SK-N-MC (cell line): Measurements from ENCODE around the gene LRRC32.

Source experiments
- DNase-seq: peaks from one replicate; pipeline ENCODE4 v3.0.0-alpha.2; 2011; ENCODE audit warnings: low read depth, low spot score
- H3K27ac ChIP-seq: fragments of 200-600 bp; sonication (generic); 2 replicates; pipeline ENCODE4 v1.5.1; 2016; ENCODE audit warnings: mixed run types
- H3K36me3 ChIP-seq: fragments of 200-600 bp; sonication (generic); 2 replicates; pipeline ENCODE4 v1.6.1; 2017; ENCODE audit warnings: antibody characterized with exemption, low read length, mixed read lengths; ENCODE audit not compliant: insufficient read depth
- H3K4me3 ChIP-seq: fragments of 200-600 bp; sonication (generic); 2 replicates; pipeline ENCODE4 v1.5.1; 2016
- H3K9ac ChIP-seq: fragments of 200-600 bp; sonication (generic); 2 replicates; pipeline ENCODE4 v1.8.0; 2017; ENCODE audit warnings: mixed run types, mixed read lengths; ENCODE audit not compliant: insufficient read length
- H3K9me3 ChIP-seq: fragments of 200-600 bp; sonication (generic); 2 replicates; pipeline ENCODE4 v1.6.1; 2017; ENCODE audit warnings: low read depth, mild to moderate bottlenecking, antibody characterized with exemption, low read length, moderate library complexity, mixed read lengths
- EZH2 ChIP-seq: fragments of 200-600 bp; sonication (generic); IDR thresholded peaks from one replicate; pipeline ENCODE4 v1.6.1; 2017; ENCODE audit warnings: antibody characterized with exemption
- FOXP2 ChIP-seq: optimal IDR thresholded peaks from 2 replicates; pipeline ENCODE3; 2011; ENCODE audit warnings: mild to moderate bottlenecking, moderate library complexity; ENCODE audit not compliant: insufficient read depth; ENCODE audit errors: extremely low read length, control extremely low read depth
- POLR2AphosphoS5 ChIP-seq: IDR thresholded peaks from 2 replicates; pipeline ENCODE4 v1.6.1; 2012; ENCODE audit warnings: mild to moderate bottlenecking, low read depth, low read length, borderline replicate concordance

The LRRC32 gene, protein sequence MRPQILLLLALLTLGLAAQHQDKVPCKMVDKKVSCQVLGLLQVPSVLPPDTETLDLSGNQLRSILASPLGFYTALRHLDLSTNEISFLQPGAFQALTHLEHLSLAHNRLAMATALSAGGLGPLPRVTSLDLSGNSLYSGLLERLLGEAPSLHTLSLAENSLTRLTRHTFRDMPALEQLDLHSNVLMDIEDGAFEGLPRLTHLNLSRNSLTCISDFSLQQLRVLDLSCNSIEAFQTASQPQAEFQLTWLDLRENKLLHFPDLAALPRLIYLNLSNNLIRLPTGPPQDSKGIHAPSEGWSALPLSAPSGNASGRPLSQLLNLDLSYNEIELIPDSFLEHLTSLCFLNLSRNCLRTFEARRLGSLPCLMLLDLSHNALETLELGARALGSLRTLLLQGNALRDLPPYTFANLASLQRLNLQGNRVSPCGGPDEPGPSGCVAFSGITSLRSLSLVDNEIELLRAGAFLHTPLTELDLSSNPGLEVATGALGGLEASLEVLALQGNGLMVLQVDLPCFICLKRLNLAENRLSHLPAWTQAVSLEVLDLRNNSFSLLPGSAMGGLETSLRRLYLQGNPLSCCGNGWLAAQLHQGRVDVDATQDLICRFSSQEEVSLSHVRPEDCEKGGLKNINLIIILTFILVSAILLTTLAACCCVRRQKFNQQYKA

GRCh38 chr11:76670485-76671236, at the start of gene LRRC32:
TSS of gene LRRC32 (minus strand) at chr11:76670747. CDS start at chr11:76665954, 4,793 bp downstream.
- TF ChIP-seq EZH2, result no peak
- no peak for TF ChIP-seq FOXP2
- no peak for TF ChIP-seq POLR2AphosphoS5
- H3K9ac ChIP-seq, result no peak within 1 kb of the TSS
- H3K36me3 ChIP-seq, result no peaks in the 10 kb centered on the region
- no peaks in the 10 kb centered on the region for H3K9me3 ChIP-seq
- peak within 1 kb of the TSS; percentile 62 for H3K4me3 ChIP-seq
- H3K27ac ChIP-seq, result no peak within 1 kb of the TSS
- DNase-seq, result no peak

DNA sequence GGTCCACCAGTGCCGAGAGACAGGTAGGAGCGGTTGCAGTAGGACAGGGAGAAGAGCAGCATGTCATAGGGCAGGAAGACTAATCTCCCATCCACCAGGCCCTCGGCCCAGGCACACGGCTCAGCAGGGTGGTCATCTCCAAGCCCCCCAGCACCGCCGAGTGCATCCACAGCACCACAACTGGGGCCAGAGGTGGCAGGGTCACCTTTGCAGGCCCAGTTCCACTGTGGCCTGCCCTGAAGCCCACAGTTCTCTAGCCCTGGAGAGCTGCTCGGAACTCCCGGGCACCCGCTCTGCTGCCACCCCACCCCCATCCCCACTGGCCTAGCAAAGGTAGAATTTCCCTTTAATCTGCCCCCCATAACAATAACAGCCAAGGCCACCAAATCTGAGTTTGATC, 49.1 kb upstream of the LRRC32 start:
- TF ChIP-seq POLR2AphosphoS5, result no peak
- no peak for TF ChIP-seq FOXP2
- TF ChIP-seq EZH2, result no peak
- no peak for DNase-seq
- no peaks in the 10 kb centered on the region for H3K36me3 ChIP-seq

DNA sequence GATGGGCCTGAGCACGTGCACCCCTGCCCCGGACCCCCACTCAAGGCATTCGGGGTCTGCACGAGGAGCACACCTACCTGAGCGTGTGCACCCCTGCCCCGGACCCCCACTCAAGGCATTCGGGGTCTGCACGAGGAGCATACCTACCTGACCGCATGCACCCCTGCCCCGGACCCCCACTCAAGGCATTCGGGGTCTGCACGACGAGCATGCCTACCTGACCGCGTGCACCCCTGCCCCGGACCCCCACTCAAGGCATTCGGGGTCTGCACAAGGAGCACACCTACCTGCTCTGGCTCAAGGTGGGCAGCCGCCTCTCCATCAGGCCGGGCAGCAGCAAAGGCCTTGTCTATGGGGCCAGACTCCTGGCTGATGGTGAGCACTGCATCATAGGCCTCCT, 48.7 kb upstream of the LRRC32 start:
- H3K27ac ChIP-seq, result no peak overlapping the region
- no peak for DNase-seq
- H3K4me3 ChIP-seq, result no peak overlapping the region
- no peak overlapping the region for H3K9ac ChIP-seq
- no peak for TF ChIP-seq POLR2AphosphoS5
- no peak for TF ChIP-seq FOXP2
- TF ChIP-seq EZH2, result no peak
- H3K36me3 ChIP-seq, result no peaks in the 10 kb centered on the region
- H3K9me3 ChIP-seq, result no peaks in the 10 kb centered on the region

More for the DNA sequence above, 49.1 kb upstream of the LRRC32 start:
- Histone ChIP-seq H3K4me3 (no peak overlapping the region), H3K9ac (no peak overlapping the region), H3K9me3 (no peaks in the 10 kb centered on the region), H3K27ac (no peak overlapping the region)

DNA sequence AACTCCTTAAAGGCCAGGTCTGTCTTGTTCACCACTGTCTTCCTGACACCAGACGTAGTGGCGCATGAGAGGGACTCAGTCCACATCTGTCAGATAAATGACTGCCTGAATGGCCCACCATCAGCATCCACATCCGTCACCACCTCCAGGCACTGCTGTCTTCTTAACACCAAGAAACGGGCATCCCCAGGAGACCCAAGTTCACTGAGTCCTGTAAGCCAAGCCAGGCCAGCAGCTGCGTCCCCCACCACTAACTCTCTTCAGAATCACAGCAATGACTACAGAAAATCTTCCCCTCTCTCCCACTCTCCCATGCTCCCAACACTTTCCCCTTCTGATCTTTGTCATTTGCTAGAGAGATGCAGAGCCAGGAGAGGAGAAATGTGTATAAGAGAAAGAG, 47.3 kb upstream of the LRRC32 start:
- no peaks in the 10 kb centered on the region for H3K9me3 ChIP-seq
- H3K36me3 ChIP-seq, result no peaks in the 10 kb centered on the region
- TF ChIP-seq FOXP2 (no peak), EZH2 (no peak), POLR2AphosphoS5 (no peak)
- DNase-seq, result no peak
- no peak overlapping the region for H3K4me3 ChIP-seq
- H3K27ac ChIP-seq, result no peak overlapping the region
- no peak overlapping the region for H3K9ac ChIP-seq

GRCh38 chr11:76717369-76717768, 46.8 kb upstream of the LRRC32 start:
- DNase-seq, result no peak
- Histone ChIP-seq H3K9me3 (no peaks in the 10 kb centered on the region), H3K36me3 (no peaks in the 10 kb centered on the region), H3K4me3 (no peak overlapping the region), H3K9ac (no peak overlapping the region), H3K27ac (no peak overlapping the region)
- TF ChIP-seq FOXP2 (no peak), EZH2 (no peak), POLR2AphosphoS5 (no peak)

- H3K4me3 ChIP-seq, result no peak overlapping the region
- no peaks in the 10 kb centered on the region for H3K36me3 ChIP-seq
- no peak for DNase-seq
- TF ChIP-seq FOXP2 (no peak), EZH2 (no peak), POLR2AphosphoS5 (no peak)
- H3K9ac ChIP-seq, result no peak overlapping the region
- H3K9me3 ChIP-seq, result no peaks in the 10 kb centered on the region
- no peak overlapping the region for H3K27ac ChIP-seq
These were observed 45.7 kb upstream of the LRRC32 start for GRCh38 chr11:76716268-76716667.

- Histone ChIP-seq H3K9ac (no peak overlapping the region), H3K36me3 (no peaks in the 10 kb centered on the region), H3K27ac (no peak overlapping the region), H3K4me3 (no peak overlapping the region), H3K9me3 (no peaks in the 10 kb centered on the region)
- TF ChIP-seq EZH2 (no peak), FOXP2 (no peak), POLR2AphosphoS5 (no peak)
- DNase-seq, result no peak
These were observed 43.9 kb upstream of the LRRC32 start for GRCh38 chr11:76714493-76714892.

DNA sequence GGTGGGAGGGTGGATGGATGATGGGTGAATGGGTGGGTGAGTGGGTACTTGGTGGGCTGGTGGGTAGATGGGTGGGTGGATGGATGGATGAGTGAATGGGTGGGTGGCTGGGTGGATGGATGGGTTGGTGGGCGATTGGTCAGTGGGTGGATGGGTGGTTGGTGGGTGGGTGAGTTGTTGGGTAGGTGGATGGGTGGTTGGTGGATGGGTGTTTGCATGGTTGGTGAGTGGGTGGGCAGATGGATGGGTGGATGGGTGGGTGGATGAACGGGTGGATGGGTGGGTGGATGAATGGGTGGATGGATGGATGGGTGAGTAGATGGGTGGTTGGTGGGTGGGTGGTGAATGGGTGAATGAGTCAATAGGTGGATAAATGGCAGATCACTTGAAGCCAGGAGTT, 43.0 kb upstream of the LRRC32 start:
- H3K9ac ChIP-seq, result no peak overlapping the region
- TF ChIP-seq EZH2 (no peak), FOXP2 (no peak), POLR2AphosphoS5 (no peak)
- H3K9me3 ChIP-seq, result no peaks in the 10 kb centered on the region
- no peak overlapping the region for H3K27ac ChIP-seq
- H3K4me3 ChIP-seq, result no peak overlapping the region
- no peaks in the 10 kb centered on the region for H3K36me3 ChIP-seq
- DNase-seq, result no peak
